B cell (primary cell): Measurements from ENCODE around the gene AGBL4.

Experiments used
- EZH2 ChIP-seq: IDR thresholded peaks from 2 replicates; pipeline ENCODE4 v1.6.1; 2012; ENCODE audit warnings: borderline replicate concordance, low read depth, mild to moderate bottlenecking, moderate library complexity, low read length; ENCODE audit not compliant: insufficient read depth, poor library complexity, severe bottlenecking
- TF ChIP-seq, protein P1 (sequence below): fragments of 200-600 bp; IDR thresholded peaks from one replicate; pipeline ENCODE4 v1.8.0; 2022; ENCODE audit warnings: antibody characterized with exemption, mild to moderate bottlenecking

DNA sequence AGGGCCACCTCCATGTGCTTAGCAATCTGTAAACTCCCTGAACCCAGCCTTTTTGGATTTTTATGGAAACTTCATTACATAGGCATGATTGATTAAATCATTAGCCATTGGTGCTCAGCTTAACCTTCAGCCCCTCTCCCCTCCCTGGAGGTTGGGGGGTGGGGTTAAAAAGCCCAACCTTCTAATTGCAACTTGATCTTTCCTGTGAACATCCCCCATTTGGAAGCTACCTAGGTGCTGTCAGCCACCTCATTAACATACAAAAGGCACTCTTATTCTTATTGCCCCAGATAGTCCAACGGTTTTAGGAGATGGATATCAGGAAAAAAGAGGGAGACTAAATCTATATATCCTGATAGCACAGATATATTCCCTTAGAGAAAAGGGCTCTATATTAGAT is 823.0 kb downstream of the AGBL4 start:
- TF ChIP-seq, protein P1, sequence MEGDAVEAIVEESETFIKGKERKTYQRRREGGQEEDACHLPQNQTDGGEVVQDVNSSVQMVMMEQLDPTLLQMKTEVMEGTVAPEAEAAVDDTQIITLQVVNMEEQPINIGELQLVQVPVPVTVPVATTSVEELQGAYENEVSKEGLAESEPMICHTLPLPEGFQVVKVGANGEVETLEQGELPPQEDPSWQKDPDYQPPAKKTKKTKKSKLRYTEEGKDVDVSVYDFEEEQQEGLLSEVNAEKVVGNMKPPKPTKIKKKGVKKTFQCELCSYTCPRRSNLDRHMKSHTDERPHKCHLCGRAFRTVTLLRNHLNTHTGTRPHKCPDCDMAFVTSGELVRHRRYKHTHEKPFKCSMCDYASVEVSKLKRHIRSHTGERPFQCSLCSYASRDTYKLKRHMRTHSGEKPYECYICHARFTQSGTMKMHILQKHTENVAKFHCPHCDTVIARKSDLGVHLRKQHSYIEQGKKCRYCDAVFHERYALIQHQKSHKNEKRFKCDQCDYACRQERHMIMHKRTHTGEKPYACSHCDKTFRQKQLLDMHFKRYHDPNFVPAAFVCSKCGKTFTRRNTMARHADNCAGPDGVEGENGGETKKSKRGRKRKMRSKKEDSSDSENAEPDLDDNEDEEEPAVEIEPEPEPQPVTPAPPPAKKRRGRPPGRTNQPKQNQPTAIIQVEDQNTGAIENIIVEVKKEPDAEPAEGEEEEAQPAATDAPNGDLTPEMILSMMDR: no peak
- TF ChIP-seq EZH2: no peak
